ENCODE measurements around the gene POMC.
"Not testable (repeated sequence)": the region's sequence is repeated elsewhere in the genome, so short reads cannot be mapped to it uniquely, and the experiment has no call there.

Gene POMC

DNA sequence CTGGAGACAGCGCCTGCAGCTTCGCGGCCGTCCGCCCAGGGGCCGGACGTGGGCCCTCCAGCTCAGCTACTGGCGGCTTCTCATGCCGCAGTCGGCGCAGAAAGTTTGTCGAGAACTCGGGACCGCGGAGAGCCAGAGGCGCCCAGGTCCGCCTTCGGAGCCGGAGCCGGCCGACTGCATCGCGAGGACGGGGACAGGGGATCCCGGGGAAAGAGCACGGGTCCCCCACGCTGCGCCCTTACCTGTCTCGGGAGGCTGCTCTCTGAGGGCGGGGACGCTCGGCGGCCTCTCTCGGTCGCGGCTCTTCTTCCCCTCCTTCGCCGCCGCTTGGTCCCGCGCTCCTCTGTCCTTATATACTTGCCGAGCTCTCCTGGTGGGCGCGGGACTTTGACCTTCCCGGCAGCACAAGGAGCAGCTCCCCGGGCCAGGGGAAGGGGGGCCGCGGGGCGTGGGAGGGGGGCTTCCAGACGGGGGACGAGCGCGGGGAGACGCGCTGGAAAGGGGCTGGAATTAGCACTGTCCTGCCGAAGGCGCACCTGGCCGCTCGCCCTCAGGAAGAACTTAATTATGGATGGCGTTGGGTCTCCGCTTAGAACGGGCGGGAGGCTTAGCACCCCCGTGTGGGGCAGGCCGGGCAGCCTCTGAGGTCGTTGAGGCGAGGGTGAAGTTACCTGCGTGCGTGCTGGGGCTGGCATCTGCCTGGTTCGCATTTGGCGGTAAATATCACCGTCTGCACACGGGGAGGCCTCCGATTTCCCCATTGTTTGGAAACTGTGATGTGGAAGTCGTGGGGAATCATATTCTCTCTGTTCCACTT is at the start of gene POMC:
TSS of gene POMC (minus strand) at position 325 of the 817 bp plus-strand sequence. CDS start 3,808 bp downstream, outside the sequence.
- DNase-seq (ENCODE audit: low read depth, low spot score): peak; percentile 73

DNA sequence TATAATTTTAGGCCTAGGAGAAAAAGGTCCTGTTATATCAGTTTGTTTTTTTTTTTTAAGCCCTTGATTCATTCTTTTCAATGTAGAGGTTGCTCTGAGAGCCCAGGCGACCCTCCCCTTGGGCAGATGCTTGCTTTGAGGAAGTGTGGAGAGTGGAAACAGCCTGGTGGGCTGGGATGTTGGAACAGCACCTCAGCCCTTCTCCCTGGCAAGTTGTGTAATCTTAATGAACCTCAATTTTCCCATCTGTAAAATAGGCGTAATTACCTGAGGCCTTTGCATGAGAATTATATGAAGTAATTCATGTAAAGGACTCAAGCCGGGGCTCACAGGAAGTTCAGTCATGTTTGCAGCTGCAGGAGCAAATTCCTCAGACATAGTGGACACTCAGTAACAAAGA is 49.7 kb upstream of the POMC start:
- DNase-seq (ENCODE audit: low read depth, low spot score): no peak

DNA sequence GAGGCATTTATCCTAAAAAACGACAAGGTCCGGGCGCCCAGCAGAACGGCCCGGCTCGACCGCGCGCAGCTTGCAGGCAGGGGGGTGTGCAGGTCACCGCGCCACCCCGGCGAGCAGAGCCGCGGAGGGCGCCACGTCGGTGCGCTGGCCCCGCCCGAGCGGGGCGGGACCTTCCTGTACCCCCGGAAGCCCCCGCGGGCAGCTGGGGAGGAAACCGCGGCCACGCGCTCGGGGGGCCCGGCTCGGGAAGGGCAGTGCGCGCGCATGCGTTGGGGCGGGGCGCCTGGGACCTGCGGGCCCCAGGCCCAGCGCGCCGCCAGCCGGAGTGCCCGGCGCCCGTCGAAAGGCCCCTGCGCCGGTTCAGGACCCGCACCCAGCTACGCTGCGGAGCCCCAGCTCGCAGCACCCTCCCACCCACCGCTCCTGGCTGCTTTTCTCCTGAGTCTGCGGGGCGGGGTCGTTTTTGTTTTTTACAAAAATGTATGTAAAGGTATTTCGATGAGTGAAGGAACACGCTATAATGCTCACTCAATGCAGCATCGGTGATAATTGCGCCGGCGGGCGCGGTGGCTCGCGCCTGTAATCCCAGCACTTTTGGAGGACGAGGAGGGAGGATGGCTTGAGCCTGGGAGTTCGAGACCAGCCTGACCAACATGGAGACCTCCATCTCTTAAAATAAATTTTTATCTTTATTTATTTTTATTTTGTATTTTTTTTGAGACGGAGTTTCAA is 47.7 kb upstream of the POMC start:
- DNase-seq (ENCODE audit: low read depth, low spot score): peak; percentile 88

DNA sequence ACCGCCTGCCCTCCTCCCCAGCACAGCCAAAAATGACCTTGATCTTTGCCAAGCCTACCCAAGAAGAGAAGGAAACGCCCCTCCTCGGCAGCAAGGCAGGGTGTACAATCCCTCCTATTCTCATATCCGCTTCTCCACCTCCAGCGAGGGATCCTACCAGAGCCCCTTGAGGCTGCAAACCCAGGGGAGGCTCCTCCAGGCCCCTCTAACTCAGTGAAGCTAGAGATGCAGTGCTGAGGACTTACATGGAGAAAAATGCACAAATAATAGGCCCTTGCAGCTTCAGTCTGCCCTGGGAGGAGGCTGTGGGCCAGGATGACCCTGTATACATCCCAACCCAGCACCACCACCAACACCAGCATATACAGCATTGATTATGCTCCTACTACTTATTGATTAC is 46.9 kb upstream of the POMC start:
- no peak for DNase-seq (ENCODE audit: low read depth, low spot score)

DNA sequence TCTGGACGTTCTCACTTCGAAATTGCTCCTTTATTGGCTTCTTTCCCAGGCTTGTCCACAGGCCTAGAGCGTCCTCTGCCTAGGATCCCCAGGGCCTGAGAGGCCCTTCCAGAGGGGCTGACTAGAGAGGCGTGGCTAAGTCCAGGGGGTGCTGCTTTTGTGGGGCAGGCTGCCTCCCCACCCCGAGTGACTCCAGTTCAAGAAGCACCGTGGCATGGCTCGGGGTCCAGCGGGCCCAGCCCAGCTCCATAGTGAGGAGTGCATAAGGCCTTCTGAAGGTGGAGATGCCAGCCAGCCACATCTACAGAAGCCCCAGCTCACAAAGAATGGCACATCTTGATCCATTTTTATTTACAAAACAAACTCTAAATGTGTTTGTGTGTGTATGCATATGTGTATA is 44.8 kb upstream of the POMC start:
- DNase-seq (ENCODE audit: low read depth, low spot score): no peak

DNA sequence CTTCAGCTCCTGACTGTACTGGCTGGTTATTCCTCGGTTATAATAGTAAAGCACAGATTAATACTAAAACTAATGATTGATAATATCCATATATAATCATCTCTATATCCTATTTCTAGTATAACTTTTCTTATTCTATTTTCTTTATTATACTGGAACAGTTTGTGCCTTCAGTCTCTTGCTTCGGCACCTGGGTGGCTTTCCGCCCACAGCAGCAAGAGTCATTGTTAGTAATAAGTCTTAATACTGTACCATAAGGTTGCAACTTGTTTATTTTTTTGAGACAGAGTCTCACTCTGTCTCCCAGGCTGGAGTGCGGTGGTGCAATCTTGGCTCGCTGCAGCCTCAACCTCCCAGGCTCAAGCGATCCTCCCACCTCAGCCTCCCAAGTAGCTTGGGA is 42.5 kb upstream of the POMC start:
- DNase-seq (ENCODE audit: low read depth, low spot score): not testable (repeated sequence)

- DNase-seq (ENCODE audit: low read depth, low spot score): peak; percentile 91
Measured at GRCh38 chr2:25207078-25207545, 38.7 kb upstream of the POMC start.

GRCh38 chr2:25204190-25204838 is 35.9 kb upstream of the POMC start:
- no peak for DNase-seq (ENCODE audit: low read depth, low spot score)

- DNase-seq (ENCODE audit: low read depth, low spot score): no peak
Measured at GRCh38 chr2:25202275-25202674, 33.9 kb upstream of the POMC start.

DNA sequence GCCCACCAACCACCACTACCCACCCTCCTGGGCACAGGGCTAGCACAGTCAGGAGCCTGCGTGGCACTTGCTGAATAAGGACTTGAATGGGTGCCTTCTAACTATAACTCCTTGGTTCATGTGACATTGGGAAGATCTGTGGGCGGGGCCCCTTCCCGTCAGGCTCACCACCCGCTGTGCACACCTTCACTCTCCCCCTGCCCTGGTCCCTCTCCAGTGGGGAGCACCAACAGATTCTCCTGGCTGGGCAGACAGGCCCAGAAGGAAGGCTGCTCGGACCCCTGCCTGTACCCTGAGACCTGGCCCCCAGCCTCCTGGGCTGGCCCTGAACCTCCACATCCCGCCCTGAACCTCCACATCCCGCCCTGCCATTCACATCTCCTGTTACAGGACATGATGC is 33.4 kb upstream of the POMC start:
- no peak for DNase-seq (ENCODE audit: low read depth, low spot score)

GRCh38 chr2:25201265-25201664 is 32.9 kb upstream of the POMC start:
- no peak for DNase-seq (ENCODE audit: low read depth, low spot score)

GRCh38 chr2:25198576-25198975 is 30.2 kb upstream of the POMC start:
- no peak for DNase-seq (ENCODE audit: low read depth, low spot score)

GRCh38 chr2:25198209-25198525 is 29.8 kb upstream of the POMC start:
- no peak for DNase-seq (ENCODE audit: low read depth, low spot score)

DNA sequence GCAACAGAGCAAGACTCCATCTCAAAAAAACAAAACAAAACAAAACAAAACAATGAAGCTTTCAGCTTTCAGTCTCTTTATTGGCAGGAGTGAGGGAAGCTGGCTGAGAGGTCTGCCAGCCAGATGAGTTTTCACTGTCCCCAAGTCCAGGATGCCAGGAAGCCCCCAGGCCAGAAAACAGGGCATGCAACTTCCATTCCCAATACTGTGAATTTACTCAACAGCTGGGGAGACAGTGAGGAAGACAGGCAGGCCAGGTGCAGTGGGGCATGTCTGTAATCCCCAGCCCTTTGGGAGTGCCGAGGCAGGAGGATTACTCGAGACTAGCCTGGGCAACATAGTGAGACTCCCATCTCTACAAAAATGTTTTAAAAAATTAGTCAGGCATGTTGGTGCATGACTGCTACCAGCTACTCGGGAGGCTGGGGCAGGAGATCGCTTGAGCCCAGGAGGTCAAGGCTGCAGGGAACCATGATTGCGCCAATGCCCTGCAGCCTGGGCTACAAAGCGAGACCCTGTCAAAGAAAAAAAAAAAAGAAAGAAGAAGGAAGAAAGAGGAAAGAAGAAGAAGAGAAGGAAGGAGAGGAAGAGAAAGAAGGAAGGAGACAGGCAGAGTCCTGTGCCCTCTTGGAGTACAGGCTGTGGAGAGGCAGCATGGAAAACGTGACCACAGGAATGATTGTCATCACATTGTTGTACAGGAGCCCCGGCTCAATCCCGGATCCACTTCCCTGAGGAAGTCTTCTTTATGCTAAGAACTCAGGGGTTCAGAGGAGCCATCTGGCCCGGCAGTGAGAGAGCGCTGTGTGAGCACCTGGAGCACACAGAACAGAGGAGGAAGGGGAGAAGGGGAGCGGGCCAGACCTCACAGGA is 29.2 kb upstream of the POMC start:
- no peak for DNase-seq (ENCODE audit: low read depth, low spot score)

DNA sequence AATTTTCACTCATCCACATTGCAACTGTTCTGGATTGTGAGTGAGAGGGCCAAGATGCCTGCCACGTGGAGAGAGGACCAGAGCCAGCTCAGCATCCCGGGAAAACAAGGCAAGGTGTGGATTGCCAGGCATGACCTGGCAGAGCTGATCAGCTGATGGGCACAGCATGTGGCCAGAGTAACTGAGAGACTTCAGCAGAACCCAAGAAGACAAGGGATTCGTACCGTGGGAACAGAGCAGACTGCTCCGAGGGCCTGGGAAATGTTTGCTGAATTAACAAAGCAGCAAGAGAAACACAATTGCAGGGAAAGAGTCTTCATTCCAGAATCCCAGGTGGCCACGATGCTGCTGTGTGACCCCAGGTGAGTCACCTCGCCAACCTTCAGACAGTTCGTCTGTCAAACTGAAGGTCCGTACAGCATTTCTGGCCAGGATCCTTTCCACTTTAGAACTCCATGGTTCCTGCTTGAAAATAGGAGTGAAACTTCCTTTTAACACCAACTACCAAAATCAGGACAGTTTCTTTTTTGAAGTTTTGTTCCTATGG is 26.3 kb upstream of the POMC start:
- DNase-seq (ENCODE audit: low read depth, low spot score): peak; percentile 45

GRCh38 chr2:25190536-25190935 is 22.2 kb upstream of the POMC start:
- no peak for DNase-seq (ENCODE audit: low read depth, low spot score)

DNA sequence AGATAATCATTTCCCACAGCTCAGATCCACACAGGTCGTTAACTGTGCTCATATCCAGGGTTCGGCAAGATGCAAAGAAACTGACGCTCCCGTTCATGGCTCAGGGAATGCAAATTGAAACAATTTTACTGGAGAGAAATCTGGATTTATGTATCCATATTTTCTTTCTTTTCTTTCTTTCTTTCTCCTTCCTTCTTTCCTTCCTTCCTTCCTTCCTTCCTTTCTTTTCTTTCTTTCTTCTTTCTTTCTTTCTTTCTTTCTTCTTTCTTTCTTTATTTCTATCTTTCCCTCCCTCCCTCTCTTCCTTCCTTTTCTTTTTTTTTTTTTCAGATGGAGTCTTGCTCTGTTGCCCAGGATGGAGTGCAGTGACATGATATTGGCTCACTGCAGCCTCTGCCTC is 20.0 kb upstream of the POMC start:
- no peak for DNase-seq (ENCODE audit: low read depth, low spot score)

DNA sequence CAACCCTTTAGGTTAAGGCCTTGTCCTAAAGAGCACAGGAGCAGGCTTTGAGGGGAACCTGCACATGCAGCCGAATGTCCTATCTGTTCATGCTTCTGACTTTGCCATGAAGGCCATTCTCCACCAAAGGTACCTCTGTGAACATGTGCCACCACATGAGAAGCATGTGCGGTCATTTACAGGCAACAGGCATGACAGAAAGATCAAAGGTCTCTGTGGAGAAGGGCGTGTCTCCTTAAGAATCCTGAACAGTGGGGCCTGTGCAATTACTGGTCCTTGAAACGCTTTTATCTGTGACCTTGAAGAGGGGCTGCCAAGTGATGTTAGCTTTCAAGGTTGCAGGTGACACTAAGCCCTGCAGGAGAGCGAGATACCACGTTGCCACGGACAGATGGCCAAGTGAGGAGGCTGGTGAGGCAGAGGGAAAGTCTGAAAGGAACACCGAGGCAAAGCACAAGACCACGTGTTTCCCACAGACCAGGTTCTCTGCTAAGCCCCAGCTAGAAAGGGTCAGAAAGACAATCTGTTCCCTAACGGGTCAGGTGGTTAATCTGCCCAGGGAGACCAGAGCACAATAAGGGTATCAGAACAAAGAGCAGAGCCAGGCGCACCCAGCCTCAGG is 19.5 kb upstream of the POMC start:
- no peak for DNase-seq (ENCODE audit: low read depth, low spot score)

- DNase-seq (ENCODE audit: low read depth, low spot score): peak; percentile 46
Measured at GRCh38 chr2:25184254-25184653, 15.9 kb upstream of the POMC start.

DNA sequence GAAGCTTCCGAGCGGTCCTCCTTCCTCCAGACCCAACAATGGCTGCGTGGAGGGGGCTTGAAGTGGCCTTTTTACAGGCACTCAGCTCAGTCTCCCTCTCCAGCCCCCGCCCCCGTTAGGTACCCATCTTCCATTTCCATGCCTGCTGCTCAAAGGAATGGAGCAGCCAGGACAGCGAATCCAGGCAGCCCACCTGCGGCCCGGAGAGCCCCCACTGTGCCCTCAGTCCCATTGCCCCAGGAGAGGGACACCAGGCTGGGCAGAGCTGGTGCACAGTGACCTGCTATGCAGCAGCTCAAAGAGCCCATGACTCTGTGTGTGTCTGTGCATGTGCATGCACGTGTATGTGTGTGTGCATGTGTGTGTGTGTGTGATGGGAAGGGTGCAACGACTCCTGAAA is 10.6 kb upstream of the POMC start:
- DNase-seq (ENCODE audit: low read depth, low spot score): no peak

DNA sequence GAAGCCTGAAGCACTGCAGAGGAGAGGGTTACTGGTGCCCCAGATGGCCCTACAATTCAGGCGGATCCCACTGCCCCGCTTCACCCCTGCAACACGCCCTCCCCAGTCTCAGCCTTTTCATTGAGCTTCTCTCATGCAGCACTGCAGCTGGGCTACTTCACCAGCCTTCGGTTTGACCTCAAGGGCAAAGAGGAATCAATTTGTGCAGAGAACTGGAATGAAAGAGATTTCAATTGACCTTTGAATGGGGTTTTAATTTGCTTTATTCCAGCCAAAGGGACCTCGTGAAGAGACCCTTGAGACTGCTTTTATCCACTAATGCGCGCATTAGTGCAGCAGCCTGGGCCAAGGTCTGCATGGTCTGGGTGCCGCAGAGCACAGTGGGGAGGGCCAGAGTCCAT is 8.8 kb upstream of the POMC start:
- no peak for DNase-seq (ENCODE audit: low read depth, low spot score)
